Endodermal cell (in vitro differentiated cells): ENCODE results near the gene ADGRG7. TPM values are rescaled to one million over a fixed set of nuclear protein-coding genes. Genes with fewer than 3 reads are reported as not detected.

Experiments
- DNase-seq: peaks from one replicate; pipeline ENCODE4 v3.0.0-alpha.2; 2017
- H3K27ac ChIP-seq: 2 replicates; pipeline ENCODE4 v1.5.1; 2013; ENCODE audit warnings: mild to moderate bottlenecking, low read depth, low read length, moderate library complexity
- H3K27me3 ChIP-seq: 2 replicates; pipeline ENCODE4 v1.6.1; 2013; ENCODE audit warnings: mild to moderate bottlenecking, low read length, moderate library complexity; ENCODE audit not compliant: insufficient read depth, control insufficient read depth, poor library complexity, severe bottlenecking
- H3K36me3 ChIP-seq: 2 replicates; pipeline ENCODE4 v1.7.0; 2013; ENCODE audit warnings: mild to moderate bottlenecking, low read length, moderate library complexity; ENCODE audit not compliant: control insufficient read depth, insufficient read depth
- H3K4me1 ChIP-seq: one replicate; pipeline ENCODE4 v1.7.0; 2013; ENCODE audit warnings: low read length; ENCODE audit not compliant: control insufficient read depth, insufficient read depth
- H3K4me3 ChIP-seq: 2 replicates; pipeline ENCODE4 v1.5.1; 2013; ENCODE audit warnings: mild to moderate bottlenecking, low read length, moderate library complexity
- H3K9ac ChIP-seq: 2 replicates; pipeline ENCODE4 v1.6.1; 2013; ENCODE audit warnings: mild to moderate bottlenecking, low read length, moderate library complexity; ENCODE audit not compliant: poor library complexity, severe bottlenecking; ENCODE audit errors: extremely low read depth
- H3K9me3 ChIP-seq: 2 replicates; pipeline ENCODE4 v1.6.1; 2013; ENCODE audit warnings: mild to moderate bottlenecking, low read length, moderate library complexity; ENCODE audit not compliant: control insufficient read depth
- H3K27ac Mint-ChIP-seq: 2 replicates; pipeline ENCODE4 v1.8.0; 2020; ENCODE audit warnings: mixed read lengths
- H3K27me3 Mint-ChIP-seq: 2 replicates; pipeline ENCODE4 v1.8.0; 2021; ENCODE audit warnings: mild to moderate bottlenecking, mixed read lengths; ENCODE audit not compliant: insufficient read depth
- H3K36me3 Mint-ChIP-seq: 2 replicates; pipeline ENCODE4 v1.8.0; 2020; ENCODE audit warnings: low read depth, mixed read lengths
- H3K4me1 Mint-ChIP-seq: 2 replicates; pipeline ENCODE4 v1.8.0; 2020; ENCODE audit warnings: mixed read lengths
- H3K4me3 Mint-ChIP-seq: 2 replicates; pipeline ENCODE4 v1.8.0; 2020; ENCODE audit warnings: mild to moderate bottlenecking, moderate library complexity, mixed read lengths
- H3K9me3 Mint-ChIP-seq: 2 replicates; pipeline ENCODE4 v1.8.0; 2020; ENCODE audit warnings: mild to moderate bottlenecking, mixed read lengths
- WGBS, 2 experiments: methylation state at CpG; one replicate each; pipeline versions ENCODE4 v1.1.5 to v1.1.7; 2013; ENCODE audit warnings: missing lambda C conversion rate in 2 of 2, mixed read lengths in 1 of 2; ENCODE audit not compliant: insufficient coverage in 1 of 2, insufficient read length in 1 of 2; 5-methylcytosine and 5-hydroxymethylcytosine counted together
- total RNA-seq, 2 donors: library from RNA; stranded (reverse); fragmentation: NEBNext Ultra II Directional in 1 of 2; extraction: Animal tissue kit (Norgen Biotek cat#: 25700) in 1 of 2; gene quantifications; 2 replicates in 1 of 2; 3 replicates in 1 of 2; pipeline ENCODE4 v1.2.1, GENCODE V29; 2021
- TF ChIP-seq, protein P1 (sequence below): fragments of 200-600 bp; sonication (generic); conservative IDR thresholded peaks from 2 replicates; pipeline ENCODE4 v1.5.0; 2021; ENCODE audit warnings: antibody characterized with exemption, mild to moderate bottlenecking

ADGRG7 gene
- total RNA-seq, 2 donors from 2014 or later: 0.70 to 2.1 TPM

DNA sequence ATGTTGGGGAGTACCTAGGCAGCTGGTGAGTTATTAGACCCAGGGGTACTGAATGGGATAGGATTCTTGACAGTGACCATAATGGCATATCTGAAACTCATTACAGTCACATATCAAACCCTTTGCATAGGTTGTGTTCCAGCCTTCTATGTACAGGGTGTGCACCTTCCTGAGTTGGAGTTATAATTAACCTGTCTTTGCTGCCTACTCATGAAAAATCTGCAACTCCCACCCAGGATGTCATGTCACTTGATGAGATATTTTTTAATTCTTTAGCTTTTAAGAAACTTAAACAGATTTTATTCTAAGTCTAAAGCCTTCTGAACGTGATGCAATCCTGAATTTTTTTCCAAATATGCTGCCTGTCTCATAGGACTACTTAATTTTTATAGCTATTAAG, 21.1 kb upstream of the ADGRG7 start:
- Mint-ChIP-seq H3K27ac (no peak overlapping the region), H3K27me3 (no peaks in the 10 kb centered on the region), H3K4me3 (no peak overlapping the region), H3K4me1 (peaks cover 5% of the 10 kb centered on the region), H3K36me3 (no peaks in the 10 kb centered on the region), H3K9me3 (peaks cover 31% of the 10 kb centered on the region)
- H3K27ac ChIP-seq: no peak overlapping the region
- WGBS, 2 experiments: 100% methylated on average over 1 of the region's 1 CpG; no CpG with 5 or more reads in 1 of the 2 experiments
- H3K4me1 ChIP-seq: no peaks in the 10 kb centered on the region
- no peak overlapping the region for H3K9ac ChIP-seq
- H3K36me3 ChIP-seq: no peaks in the 10 kb centered on the region
- TF ChIP-seq, protein P1, sequence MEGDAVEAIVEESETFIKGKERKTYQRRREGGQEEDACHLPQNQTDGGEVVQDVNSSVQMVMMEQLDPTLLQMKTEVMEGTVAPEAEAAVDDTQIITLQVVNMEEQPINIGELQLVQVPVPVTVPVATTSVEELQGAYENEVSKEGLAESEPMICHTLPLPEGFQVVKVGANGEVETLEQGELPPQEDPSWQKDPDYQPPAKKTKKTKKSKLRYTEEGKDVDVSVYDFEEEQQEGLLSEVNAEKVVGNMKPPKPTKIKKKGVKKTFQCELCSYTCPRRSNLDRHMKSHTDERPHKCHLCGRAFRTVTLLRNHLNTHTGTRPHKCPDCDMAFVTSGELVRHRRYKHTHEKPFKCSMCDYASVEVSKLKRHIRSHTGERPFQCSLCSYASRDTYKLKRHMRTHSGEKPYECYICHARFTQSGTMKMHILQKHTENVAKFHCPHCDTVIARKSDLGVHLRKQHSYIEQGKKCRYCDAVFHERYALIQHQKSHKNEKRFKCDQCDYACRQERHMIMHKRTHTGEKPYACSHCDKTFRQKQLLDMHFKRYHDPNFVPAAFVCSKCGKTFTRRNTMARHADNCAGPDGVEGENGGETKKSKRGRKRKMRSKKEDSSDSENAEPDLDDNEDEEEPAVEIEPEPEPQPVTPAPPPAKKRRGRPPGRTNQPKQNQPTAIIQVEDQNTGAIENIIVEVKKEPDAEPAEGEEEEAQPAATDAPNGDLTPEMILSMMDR: no peak
- H3K9me3 ChIP-seq: peaks cover 23% of the 10 kb centered on the region
- no peak for DNase-seq
- no peak overlapping the region for H3K4me3 ChIP-seq
- H3K27me3 ChIP-seq: no peaks in the 10 kb centered on the region

DNA sequence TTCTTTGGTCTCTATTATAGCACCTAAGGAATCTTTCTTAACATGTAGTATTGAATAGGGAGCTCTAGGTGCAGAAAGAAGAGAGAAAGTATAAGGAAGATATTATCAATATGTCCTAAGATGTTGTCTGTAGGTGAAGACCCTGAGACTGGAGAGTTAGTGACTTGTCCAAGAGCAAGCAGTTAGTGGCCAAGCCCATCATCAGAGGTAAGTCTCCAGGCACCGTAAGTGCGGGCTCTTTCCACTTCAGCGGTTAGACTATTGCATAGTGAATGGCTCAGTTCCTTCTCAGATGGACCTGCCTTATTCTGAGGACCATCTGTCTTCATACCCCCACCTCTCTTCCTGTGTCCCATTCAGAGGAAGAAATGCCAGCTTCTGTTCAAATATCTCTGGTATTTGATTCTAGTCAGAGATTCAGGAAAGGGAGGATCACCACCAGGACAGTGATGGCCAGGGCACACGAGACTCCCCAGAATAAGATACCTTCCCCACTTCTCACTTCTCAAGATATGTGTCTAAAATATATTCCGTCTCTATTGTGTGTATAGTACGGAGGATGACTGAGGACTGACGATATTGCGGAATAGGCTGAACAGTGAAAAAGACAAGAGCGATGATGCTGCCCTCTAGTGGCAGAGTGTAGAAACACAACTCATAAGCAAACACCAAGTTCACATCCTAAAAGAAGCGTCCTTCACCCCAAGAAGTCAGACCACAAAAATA, 19.1 kb upstream of the ADGRG7 start:
- H3K36me3 Mint-ChIP-seq: no peaks in the 10 kb centered on the region
- WGBS, 2 experiments: 50 to 90% methylated on average over 2 to 8 of the region's 10 CpGs
- Histone ChIP-seq H3K36me3 (no peaks in the 10 kb centered on the region), H3K4me3 (no peak overlapping the region), H3K9ac (no peak overlapping the region), H3K27me3 (no peaks in the 10 kb centered on the region), H3K9me3 (peaks cover 17% of the 10 kb centered on the region), H3K27ac (no peak overlapping the region), H3K4me1 (no peaks in the 10 kb centered on the region)
- DNase-seq: peak; percentile 81
- TF ChIP-seq, protein P1: peak; percentile 94
- H3K4me3 Mint-ChIP-seq: no peak overlapping the region
- H3K4me1 Mint-ChIP-seq: peaks cover 5% of the 10 kb centered on the region
- H3K9me3 Mint-ChIP-seq: peaks cover 20% of the 10 kb centered on the region
- H3K27me3 Mint-ChIP-seq: no peaks in the 10 kb centered on the region
- H3K27ac Mint-ChIP-seq: no peak overlapping the region

DNA sequence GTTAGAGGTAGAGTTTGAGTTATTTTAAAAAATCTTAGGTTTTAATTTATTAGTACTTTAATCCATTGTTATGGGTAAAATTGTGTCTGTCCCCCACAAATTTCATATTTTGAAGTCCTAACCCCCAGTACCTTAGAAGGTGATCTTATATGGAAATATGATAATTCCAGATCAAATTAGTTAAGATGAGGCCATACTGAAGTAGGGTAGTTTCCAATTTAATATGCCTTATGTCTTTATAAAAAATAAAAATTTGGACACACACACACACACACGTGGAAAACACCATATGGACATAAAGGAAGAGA, 18.6 kb upstream of the ADGRG7 start:
- Histone ChIP-seq H3K4me3 (no peak overlapping the region), H3K36me3 (no peaks in the 10 kb centered on the region), H3K9ac (no peak overlapping the region), H3K27me3 (no peaks in the 10 kb centered on the region), H3K9me3 (peaks cover 11% of the 10 kb centered on the region), H3K4me1 (no peaks in the 10 kb centered on the region), H3K27ac (no peak overlapping the region)
- H3K9me3 Mint-ChIP-seq: peaks cover 15% of the 10 kb centered on the region
- no peak for DNase-seq
- H3K27ac Mint-ChIP-seq: no peak overlapping the region
- 64% methylated on average over 1 of the region's 1 CpG; no CpG with 5 or more reads in 1 of the 2 experiments for WGBS, 2 experiments
- H3K27me3 Mint-ChIP-seq: no peaks in the 10 kb centered on the region
- H3K4me1 Mint-ChIP-seq: peaks cover 10% of the 10 kb centered on the region
- no peaks in the 10 kb centered on the region for H3K36me3 Mint-ChIP-seq
- TF ChIP-seq, protein P1: no peak
- H3K4me3 Mint-ChIP-seq: no peak overlapping the region
